GM19240 (cell line): ENCODE measurements around the gene PIP4P1.
"Not testable (repeated sequence)": the region's sequence is repeated elsewhere in the genome, so short reads cannot be mapped to it uniquely, and the experiment has no call there.

ENCODE experiments used
- DNase-seq: peaks from one replicate; pipeline ENCODE4 v3.0.0; 2011; ENCODE audit warnings: low spot score; ENCODE audit not compliant: insufficient read length

The PIP4P1 gene

GRCh38 chr14:20477211-20477876 is 16.1 kb upstream of the PIP4P1 start:
- DNase-seq, result no peak

GRCh38 chr14:20476776-20477175 is 15.5 kb upstream of the PIP4P1 start:
- no peak for DNase-seq

- no peak for DNase-seq
These were observed 11.4 kb upstream of the PIP4P1 start for GRCh38 chr14:20472536-20473169.

GRCh38 chr14:20470603-20470901 is 9.3 kb upstream of the PIP4P1 start:
- DNase-seq, result no peak

GRCh38 chr14:20469890-20470602 is 8.8 kb upstream of the PIP4P1 start:
- no peak for DNase-seq

GRCh38 chr14:20469242-20469889 is 8.1 kb upstream of the PIP4P1 start, which contains the start of gene PNP:
PNP (plus strand) TSS chr14:20469406; CDS start chr14:20469525, 119 bp downstream.
- DNase-seq, result peak; percentile 70

GRCh38 chr14:20468764-20469241 is 7.6 kb upstream of the PIP4P1 start:
- no peak for DNase-seq

- no peak for DNase-seq
These were observed 593 bp downstream of the PIP4P1 start for GRCh38 chr14:20460458-20461224.

GRCh38 chr14:20458031-20458789 is 3.0 kb downstream of the PIP4P1 start:
- DNase-seq, result no peak

GRCh38 chr14:20456971-20457370 is 4.3 kb downstream of the PIP4P1 start:
- DNase-seq, result no peak

- DNase-seq, result no peak
These were observed 5.6 kb downstream of the PIP4P1 start for GRCh38 chr14:20455355-20456300.

GRCh38 chr14:20454516-20455354 is 6.5 kb downstream of the PIP4P1 start, which contains the start of the genes APEX1 and OSGEP:
APEX1 (plus strand) TSS chr14:20455226; CDS start chr14:20455646, 420 bp downstream.
OSGEP (minus strand) TSS chr14:20454812; CDS start chr14:20454683, 129 bp downstream.
- peak; percentile 83 for DNase-seq

GRCh38 chr14:20452831-20453230 is 8.4 kb downstream of the PIP4P1 start:
- DNase-seq, result not testable (repeated sequence)

- no peak for DNase-seq
These were observed 14.3 kb downstream of the PIP4P1 start for GRCh38 chr14:20446889-20447288.

- not testable (repeated sequence) for DNase-seq
These were observed 17.6 kb downstream of the PIP4P1 start for GRCh38 chr14:20443650-20444049.

GRCh38 chr14:20441461-20441860 is 19.8 kb downstream of the PIP4P1 start:
- DNase-seq, result no peak

- no peak for DNase-seq
These were observed 20.4 kb downstream of the PIP4P1 start for GRCh38 chr14:20440882-20441281.

- no peak for DNase-seq
These were observed 20.8 kb downstream of the PIP4P1 start for GRCh38 chr14:20440465-20440864.
